ENCODE measurements around the gene NFE2L3.
A peak's percentile ranks its signal among the peaks of the same experiment; 100 is the strongest.

NFE2L3 gene

GRCh38 chr7:26200038-26200443 lies 48.0 kb downstream of the NFE2L3 start:
- Histone ChIP-seq H3K27me3 (ENCODE audit: insufficient read depth, insufficient read length) (no peaks in the 10 kb centered on the region), H3K36me3 (ENCODE audit: insufficient read depth, insufficient read length, low read length) (peaks cover 71% of the 10 kb centered on the region), H3K4me3 (ENCODE audit: insufficient read length, low read depth) (peak overlapping the region; percentile 99), H3K4me1 (ENCODE audit: insufficient read depth, insufficient read length) (no peaks in the 10 kb centered on the region), H3K9me3 (ENCODE audit: insufficient read depth, low read length) (no peaks in the 10 kb centered on the region), H3K9ac (ENCODE audit: insufficient read length, low read depth) (peak overlapping the region; percentile 100)
- peak; percentile 69 for TF ChIP-seq YY1 (IDR thresholded peaks at IDR 0.05; ENCODE audit: insufficient read depth, insufficient read length)
- TF ChIP-seq SUZ12 (IDR thresholded peaks at IDR 0.05; ENCODE audit: extremely low read depth, insufficient read depth, insufficient read length): no peak
- DNase-seq (ENCODE audit: low read depth, low spot score): no peak

GRCh38 chr7:26200444-26201246 lies 48.6 kb downstream of the NFE2L3 start, which contains the start of gene HNRNPA2B1:
HNRNPA2B1 (minus strand) TSS chr7:26200746; CDS start chr7:26200577, 169 bp downstream.
- TF ChIP-seq YY1 (IDR thresholded peaks at IDR 0.05; ENCODE audit: insufficient read depth, insufficient read length): no peak
- no peak for TF ChIP-seq ZNF274 (IDR thresholded peaks at IDR 0.05; ENCODE audit: low read depth, low read length)
- TF ChIP-seq SUZ12 (IDR thresholded peaks at IDR 0.05; ENCODE audit: extremely low read depth, insufficient read depth, insufficient read length): no peak
- Histone ChIP-seq H3K9me3 (ENCODE audit: insufficient read depth, low read length) (no peaks in the 10 kb centered on the region), H3K9ac (ENCODE audit: insufficient read length, low read depth) (peak within 1 kb of the TSS; percentile 100), H3K27me3 (ENCODE audit: insufficient read depth, insufficient read length) (no peaks in the 10 kb centered on the region), H3K4me1 (ENCODE audit: insufficient read depth, insufficient read length) (peaks cover 3% of the 10 kb centered on the region), H3K36me3 (ENCODE audit: insufficient read depth, insufficient read length, low read length) (peaks cover 68% of the 10 kb centered on the region), H3K4me3 (ENCODE audit: insufficient read length, low read depth) (peak within 1 kb of the TSS; percentile 99)
- DNase-seq (ENCODE audit: low read depth, low spot score): peak; percentile 98

GRCh38 chr7:26201247-26202018 lies 49.4 kb downstream of the NFE2L3 start, which contains the start of gene CBX3:
CBX3 (plus strand) TSS chr7:26201745; CDS start chr7:26202999, 1,254 bp downstream.
- Histone ChIP-seq H3K9me3 (ENCODE audit: insufficient read depth, low read length) (no peaks in the 10 kb centered on the region), H3K27me3 (ENCODE audit: insufficient read depth, insufficient read length) (no peaks in the 10 kb centered on the region), H3K9ac (ENCODE audit: insufficient read length, low read depth) (peak within 1 kb of the TSS; percentile 100), H3K36me3 (ENCODE audit: insufficient read depth, insufficient read length, low read length) (peaks cover 68% of the 10 kb centered on the region), H3K4me3 (ENCODE audit: insufficient read length, low read depth) (peak within 1 kb of the TSS; percentile 99), H3K4me1 (ENCODE audit: insufficient read depth, insufficient read length) (peaks cover 3% of the 10 kb centered on the region)
- no peak for TF ChIP-seq YY1 (IDR thresholded peaks at IDR 0.05; ENCODE audit: insufficient read depth, insufficient read length)
- no peak for TF ChIP-seq SUZ12 (IDR thresholded peaks at IDR 0.05; ENCODE audit: extremely low read depth, insufficient read depth, insufficient read length)
- no peak for TF ChIP-seq ZNF274 (IDR thresholded peaks at IDR 0.05; ENCODE audit: low read depth, low read length)
- peak; percentile 97 for DNase-seq (ENCODE audit: low read depth, low spot score)

GRCh38 chr7:26202019-26202990 lies 50.3 kb downstream of the NFE2L3 start:
- TF ChIP-seq YY1 (IDR thresholded peaks at IDR 0.05; ENCODE audit: insufficient read depth, insufficient read length): no peak
- no peak for TF ChIP-seq ZNF274 (IDR thresholded peaks at IDR 0.05; ENCODE audit: low read depth, low read length)
- no peak for TF ChIP-seq SUZ12 (IDR thresholded peaks at IDR 0.05; ENCODE audit: extremely low read depth, insufficient read depth, insufficient read length)
- Histone ChIP-seq H3K4me1 (ENCODE audit: insufficient read depth, insufficient read length) (peaks cover 3% of the 10 kb centered on the region), H3K4me3 (ENCODE audit: insufficient read length, low read depth) (peak overlapping the region; percentile 99), H3K9ac (ENCODE audit: insufficient read length, low read depth) (peak overlapping the region; percentile 98), H3K36me3 (ENCODE audit: insufficient read depth, insufficient read length, low read length) (peaks cover 68% of the 10 kb centered on the region), H3K9me3 (ENCODE audit: insufficient read depth, low read length) (no peaks in the 10 kb centered on the region), H3K27me3 (ENCODE audit: insufficient read depth, insufficient read length) (no peaks in the 10 kb centered on the region)
- no peak for DNase-seq (ENCODE audit: low read depth, low spot score)

GRCh38 chr7:26203016-26203415 lies 51.0 kb downstream of the NFE2L3 start:
- H3K9me3 ChIP-seq (ENCODE audit: insufficient read depth, low read length): no peaks in the 10 kb centered on the region
- H3K36me3 ChIP-seq (ENCODE audit: insufficient read depth, insufficient read length, low read length): peaks cover 68% of the 10 kb centered on the region
- peak overlapping the region; percentile 99 for H3K4me3 ChIP-seq (ENCODE audit: insufficient read length, low read depth)
- peaks cover 3% of the 10 kb centered on the region for H3K4me1 ChIP-seq (ENCODE audit: insufficient read depth, insufficient read length)
- H3K27me3 ChIP-seq (ENCODE audit: insufficient read depth, insufficient read length): no peaks in the 10 kb centered on the region
- no peak for DNase-seq (ENCODE audit: low read depth, low spot score)
- TF ChIP-seq SUZ12 (IDR thresholded peaks at IDR 0.05; ENCODE audit: extremely low read depth, insufficient read depth, insufficient read length) (no peak), ZNF274 (IDR thresholded peaks at IDR 0.05; ENCODE audit: low read depth, low read length) (no peak), YY1 (IDR thresholded peaks at IDR 0.05; ENCODE audit: insufficient read depth, insufficient read length) (no peak)
- H3K9ac ChIP-seq (ENCODE audit: insufficient read length, low read depth): peak overlapping the region; percentile 98

- Histone ChIP-seq H3K9ac (ENCODE audit: insufficient read length, low read depth) (no peak overlapping the region), H3K36me3 (ENCODE audit: insufficient read depth, insufficient read length, low read length) (peaks cover 89% of the 10 kb centered on the region), H3K9me3 (ENCODE audit: insufficient read depth, low read length) (no peaks in the 10 kb centered on the region), H3K4me3 (ENCODE audit: insufficient read length, low read depth) (no peak overlapping the region), H3K27me3 (ENCODE audit: insufficient read depth, insufficient read length) (no peaks in the 10 kb centered on the region), H3K4me1 (ENCODE audit: insufficient read depth, insufficient read length) (peaks cover 3% of the 10 kb centered on the region)
- no peak for TF ChIP-seq YY1 (IDR thresholded peaks at IDR 0.05; ENCODE audit: insufficient read depth, insufficient read length)
- TF ChIP-seq SUZ12 (IDR thresholded peaks at IDR 0.05; ENCODE audit: extremely low read depth, insufficient read depth, insufficient read length): no peak
- no peak for TF ChIP-seq ZNF274 (IDR thresholded peaks at IDR 0.05; ENCODE audit: low read depth, low read length)
- DNase-seq (ENCODE audit: low read depth, low spot score): no peak
Measured at GRCh38 chr7:26208040-26208439, 56.0 kb downstream of the NFE2L3 start.

All from NT2/D1 (cell line).